SK-MEL-5 (cell line): ENCODE data around the gene PSMA6. TPM values are rescaled to one million over a fixed set of nuclear protein-coding genes. Genes with fewer than 3 reads are reported as not detected.
"Not testable (repeated sequence)": the region's sequence is repeated elsewhere in the genome, so short reads cannot be mapped to it uniquely, and the experiment has no call there.

ENCODE experiments used
- DNase-seq: peaks from one replicate; pipeline ENCODE4 v3.0.0-alpha.2; 2016; ENCODE audit warnings: low read depth, low spot score
- in situ Hi-C: cut with HindIII; loops from 2 replicates; pipeline ENCODE4 v1.10.0; 2016; ENCODE audit warnings: low sequenced_read_pairs, high pct_unique_total_duplicates, low pct_unique_long_range_greater_than_20kb
- total RNA-seq: library from RNA; depleted of rRNA; stranded (reverse); fragments of >200 nt; shearing (Covaris generic); gene quantifications from 2 replicates; pipeline ENCODE4 v1.2.3, GENCODE V29; 2014

PSMA6 gene
- total RNA-seq, 1 experiment from 2014 or later = 169 TPM

DNA sequence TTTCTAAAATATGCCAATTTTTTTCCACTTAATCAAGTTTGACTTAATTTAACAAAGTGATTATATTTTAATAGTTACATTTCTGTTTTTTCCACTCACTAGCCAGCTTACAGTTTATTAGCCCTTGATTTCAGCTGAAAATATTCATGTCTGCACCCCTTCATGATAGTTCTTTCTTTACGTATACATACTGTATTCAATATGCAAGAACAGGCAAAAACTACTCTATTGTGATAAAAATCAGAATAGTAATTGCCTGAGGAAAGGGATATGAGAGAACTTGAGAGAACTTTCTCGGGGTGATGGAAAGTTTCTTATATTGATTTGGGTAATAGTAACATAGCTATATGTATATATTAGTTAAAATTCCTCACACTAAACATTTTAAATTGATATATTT, 17.4 kb upstream of the PSMA6 start:
- in situ Hi-C loops = no loop called here

DNA sequence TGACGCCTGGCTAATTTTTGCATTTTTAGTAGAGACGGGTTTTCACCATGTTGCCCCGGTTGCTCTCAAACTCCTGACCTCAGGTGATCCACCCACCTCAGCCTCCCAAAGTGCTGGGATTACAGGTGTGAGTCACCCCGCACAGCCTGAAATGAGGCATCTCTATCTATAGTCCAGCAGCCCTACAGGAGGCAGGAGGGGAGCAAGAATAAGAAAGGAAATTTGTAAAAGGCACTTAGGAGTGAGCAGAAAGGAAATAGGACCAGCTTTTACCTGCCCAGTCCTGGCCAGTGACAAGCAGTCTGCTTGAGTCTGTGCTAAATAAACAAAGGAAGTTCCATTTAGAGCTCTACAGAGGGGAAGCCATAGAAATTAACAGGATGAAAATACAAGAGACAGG, 15.0 kb upstream of the PSMA6 start:
- DNase-seq = no peak
- in situ Hi-C loops = no loop called here

More for the DNA sequence above, 17.4 kb upstream of the PSMA6 start:
- DNase-seq = no peak

DNA sequence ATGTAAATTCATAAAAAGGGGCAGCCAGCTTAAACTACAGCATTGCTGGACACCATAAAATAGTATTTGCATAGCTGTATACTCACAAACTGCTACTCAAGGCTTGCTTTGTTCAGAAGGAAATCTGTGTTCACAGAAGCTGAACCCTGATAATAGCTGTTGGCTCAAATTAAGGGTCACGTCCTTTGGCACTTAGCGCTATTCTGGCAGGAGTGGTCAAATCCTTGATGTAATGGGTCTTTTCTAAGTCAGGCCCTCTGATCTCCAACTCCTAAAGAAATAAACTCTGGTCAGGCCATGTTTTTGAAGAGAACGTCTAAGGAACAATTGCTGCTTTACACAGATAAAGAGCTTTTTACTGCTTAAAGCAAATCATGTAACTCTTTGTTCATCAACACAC, 12.8 kb upstream of the PSMA6 start:
- DNase-seq = no peak
- in situ Hi-C loops = no loop called here

DNA sequence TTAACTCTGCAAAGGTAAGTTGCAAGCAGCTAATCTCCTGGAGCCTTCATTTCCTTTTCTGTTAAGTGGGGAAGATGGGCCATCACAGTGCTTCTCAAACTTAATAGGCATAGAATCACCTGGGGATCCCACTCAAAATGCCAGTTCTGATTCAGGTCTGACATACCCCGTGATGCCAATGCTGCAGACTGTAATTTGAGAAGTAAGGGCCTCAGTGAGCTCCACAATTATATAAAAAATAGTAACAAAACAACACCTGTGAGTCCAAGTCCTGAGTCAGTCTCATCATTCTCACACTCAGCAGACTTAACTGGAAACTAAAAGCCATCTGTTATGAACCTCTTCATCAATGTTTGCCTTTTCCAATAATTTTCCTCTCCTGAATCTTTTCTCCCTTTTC, 10.8 kb upstream of the PSMA6 start:
- in situ Hi-C loops = no loop called here
- DNase-seq = no peak

DNA sequence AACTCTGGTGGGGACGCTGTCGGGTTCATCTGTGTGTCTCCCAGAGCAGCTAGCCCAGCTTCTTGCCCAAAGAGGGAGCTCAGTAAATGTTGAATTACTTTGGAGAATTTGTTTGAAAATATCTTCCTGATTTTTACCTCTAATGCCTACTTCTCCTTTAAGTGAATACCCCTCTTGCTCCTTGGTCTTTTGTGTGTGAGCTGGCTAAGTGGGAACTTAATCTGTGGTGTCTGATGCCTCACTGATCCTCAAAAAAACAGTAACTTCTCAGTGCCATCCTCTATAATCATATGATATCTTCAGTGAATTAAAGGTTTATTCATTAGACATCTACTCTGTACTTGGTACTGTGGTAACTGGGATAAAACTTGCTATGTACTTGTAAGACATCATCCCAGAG, 7.7 kb upstream of the PSMA6 start:
- no peak for DNase-seq
- in situ Hi-C loops = no loop called here

DNA sequence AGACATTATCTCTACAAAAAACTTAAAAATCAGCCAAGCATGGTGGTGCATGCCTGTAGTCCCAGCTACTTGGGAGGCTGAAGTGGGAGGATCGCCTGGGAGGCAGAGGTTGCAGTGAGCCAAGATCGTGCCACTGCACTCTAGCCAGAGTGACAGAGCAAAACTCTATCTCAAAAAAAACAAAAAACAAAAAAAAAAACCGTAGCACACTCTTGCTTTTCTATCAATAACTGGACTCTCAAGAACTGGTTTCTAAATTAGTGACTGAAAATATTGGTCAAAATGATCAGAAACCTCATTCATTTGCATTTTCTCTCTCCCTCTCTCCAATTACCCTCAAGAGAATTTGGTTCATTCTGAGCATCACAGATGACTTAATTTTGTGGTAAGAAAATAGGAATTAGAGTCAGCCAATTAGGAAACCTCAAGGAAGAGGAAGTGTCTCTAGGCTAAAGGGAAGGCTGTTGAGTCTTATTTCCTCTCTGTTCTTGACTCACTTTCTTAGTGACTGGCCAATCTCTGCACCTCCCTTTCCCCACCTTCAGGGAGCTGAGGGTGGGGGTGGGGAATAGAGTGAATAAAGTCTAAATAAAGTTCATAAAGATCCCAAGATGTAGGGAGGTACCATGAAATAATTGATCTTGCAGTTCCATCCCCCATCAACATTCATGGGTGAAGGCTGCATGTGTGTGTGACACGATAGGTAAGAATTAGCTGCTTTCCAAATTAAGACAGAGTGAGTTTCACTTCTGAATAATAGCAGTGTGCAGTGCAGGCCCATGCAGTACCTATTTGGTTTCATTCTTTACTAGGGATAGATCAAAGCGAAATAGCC, 6.8 kb upstream of the PSMA6 start:
- in situ Hi-C loops = no loop called here

DNA sequence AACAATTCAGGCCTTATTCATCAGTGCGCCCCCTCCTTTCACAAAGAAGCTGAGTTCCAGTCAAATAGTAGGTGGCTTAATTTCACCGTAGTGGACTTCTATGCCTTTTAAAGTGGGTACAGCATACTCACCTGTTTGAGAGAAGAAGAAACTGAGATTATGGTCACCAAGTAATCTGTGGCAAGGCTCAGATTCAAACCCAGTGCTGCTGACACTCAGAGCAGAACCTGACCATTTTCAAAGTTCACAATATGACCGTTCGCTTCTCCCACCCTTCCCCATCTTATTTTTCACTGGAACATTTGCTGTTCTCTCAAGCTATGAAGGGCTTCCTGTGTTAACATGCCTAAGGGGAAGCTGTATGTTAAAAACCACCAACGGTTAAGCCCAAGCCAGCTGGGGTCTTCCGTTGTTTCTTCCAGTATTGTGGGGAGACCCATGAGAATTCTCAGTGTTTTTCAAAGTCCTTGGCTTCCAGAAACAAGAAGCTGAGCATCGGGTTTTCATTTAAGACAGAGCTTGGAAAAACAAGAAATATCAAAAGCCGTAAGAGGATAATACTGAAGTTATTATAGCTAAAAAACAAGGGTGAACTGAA, 6.1 kb upstream of the PSMA6 start:
- in situ Hi-C loops = no loop called here
- no peak for DNase-seq

More for the DNA sequence above, 6.8 kb upstream of the PSMA6 start:
- no peak for DNase-seq

DNA sequence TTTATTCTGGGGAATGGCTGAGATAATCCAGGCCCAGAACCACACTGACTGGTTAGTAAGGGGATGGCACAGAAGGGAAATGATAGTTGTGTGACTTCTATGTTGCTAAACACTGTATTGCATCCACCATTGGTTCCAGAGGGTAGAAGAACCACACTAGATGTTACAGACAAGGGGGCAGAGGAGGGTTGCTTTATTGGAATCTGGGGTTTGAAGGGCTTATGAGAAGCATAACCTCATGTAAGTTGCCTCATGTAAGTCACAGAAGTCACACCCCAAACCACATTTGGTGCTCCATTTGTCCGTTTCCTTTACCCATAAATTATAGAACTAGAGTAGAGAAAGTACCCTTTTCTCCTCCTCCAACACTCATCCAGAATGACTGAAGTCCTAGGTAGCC, 5.5 kb upstream of the PSMA6 start:
- in situ Hi-C loops = no loop called here
- no peak for DNase-seq

DNA sequence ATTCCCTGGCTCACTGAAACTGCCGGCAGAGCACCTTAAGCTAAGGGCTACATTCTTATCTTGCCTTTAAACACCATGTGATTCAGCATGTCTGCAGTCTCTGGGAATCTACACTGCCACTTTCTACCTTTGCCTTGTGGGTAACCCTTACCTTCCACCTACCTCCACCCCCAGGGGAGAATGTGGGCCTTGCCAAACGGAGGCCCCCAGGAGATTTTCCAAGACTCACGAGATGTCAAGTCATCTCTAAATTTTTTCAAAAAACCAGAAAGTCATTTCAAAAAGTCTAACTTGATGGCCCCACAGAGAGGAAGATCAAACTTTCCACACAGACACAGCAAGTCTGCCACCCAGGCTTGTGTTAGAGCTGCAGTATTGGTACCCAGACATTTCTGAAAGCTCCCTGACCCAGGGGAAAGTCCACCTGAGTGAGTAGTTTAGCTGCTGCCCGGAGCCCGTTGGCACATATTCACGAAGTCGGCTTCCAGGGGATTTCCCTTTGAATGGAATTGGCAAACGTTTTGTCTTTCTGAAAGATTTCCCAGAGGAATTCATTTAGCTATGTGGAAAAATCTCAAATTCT, 4.7 kb upstream of the PSMA6 start:
- in situ Hi-C loops = no loop called here
- no peak for DNase-seq

DNA sequence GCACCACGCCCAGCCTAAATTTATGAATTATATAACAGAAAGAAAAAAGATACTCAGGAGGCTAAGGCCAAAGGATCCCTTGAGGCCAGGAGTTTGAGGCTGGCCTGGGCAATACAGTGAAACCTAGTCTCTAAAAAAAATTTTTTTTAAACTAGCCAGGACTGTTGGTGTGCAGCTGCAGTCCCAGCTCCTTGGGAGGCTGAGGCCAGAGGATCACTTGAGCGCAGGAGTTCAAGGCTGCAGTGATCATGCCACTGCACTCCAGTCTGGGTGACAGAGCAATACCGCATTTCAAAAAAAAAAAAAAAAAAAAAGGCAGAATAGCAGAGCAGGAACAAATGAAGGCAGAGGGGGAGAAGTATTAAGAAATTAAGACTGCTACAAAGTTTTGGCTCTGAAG, 2.6 kb upstream of the PSMA6 start:
- no peak for DNase-seq
- in situ Hi-C loops = no loop called here

DNA sequence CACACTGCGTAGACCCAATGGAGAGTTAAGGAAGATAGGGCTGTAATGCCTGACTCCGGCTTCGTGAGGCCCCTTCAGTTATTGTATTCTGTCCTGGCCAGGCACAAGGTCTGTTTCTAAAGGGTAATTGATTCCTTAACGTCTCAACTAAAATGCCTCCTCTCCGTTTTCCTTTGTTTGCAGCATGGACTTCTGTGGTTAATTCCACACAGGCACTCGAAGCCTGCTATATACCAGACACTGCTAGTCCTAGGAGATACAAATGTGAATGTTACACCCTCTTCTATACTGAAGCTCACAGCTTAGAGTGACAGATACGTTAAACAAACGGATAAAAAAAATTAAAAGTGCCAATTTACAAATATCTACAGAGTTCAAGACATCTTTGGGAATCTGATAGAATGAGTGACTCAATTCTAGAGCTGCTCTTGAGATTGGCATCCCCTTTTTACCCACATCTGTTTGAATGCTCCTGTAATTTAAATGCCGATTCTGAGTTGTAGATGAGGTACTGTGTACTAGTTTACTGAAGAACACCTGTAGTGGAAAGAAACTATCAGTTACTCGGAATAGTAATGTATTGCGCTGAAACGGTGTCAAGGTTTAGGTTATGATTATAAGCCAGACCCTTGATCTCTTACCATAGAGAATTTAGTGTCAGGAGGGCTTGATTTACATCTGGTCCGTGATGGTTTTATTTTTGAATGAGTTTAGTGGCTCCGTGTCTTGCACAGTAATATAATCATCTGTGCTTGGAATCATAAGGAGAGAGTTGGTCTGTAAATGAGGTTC, 784 bp downstream of the PSMA6 start:
- no peak for DNase-seq
- in situ Hi-C loops = no loop called here

DNA sequence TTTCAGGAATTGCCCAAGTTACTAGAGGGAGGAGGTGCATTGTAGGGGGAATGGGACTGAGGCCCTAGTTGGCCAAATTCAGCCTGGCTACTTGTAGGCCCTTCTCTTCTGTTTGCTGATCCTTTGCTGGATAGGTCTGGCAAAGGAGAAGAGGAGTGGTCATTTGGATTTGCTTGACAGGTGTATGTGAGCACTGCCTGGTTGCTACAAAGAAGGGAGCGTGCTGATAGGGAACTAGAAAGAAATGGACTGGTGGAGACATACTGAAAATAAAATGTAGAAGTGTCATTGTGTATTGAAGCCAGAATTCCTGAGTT, 3.6 kb downstream of the PSMA6 start:
- in situ Hi-C loops = no loop called here
- no peak for DNase-seq

DNA sequence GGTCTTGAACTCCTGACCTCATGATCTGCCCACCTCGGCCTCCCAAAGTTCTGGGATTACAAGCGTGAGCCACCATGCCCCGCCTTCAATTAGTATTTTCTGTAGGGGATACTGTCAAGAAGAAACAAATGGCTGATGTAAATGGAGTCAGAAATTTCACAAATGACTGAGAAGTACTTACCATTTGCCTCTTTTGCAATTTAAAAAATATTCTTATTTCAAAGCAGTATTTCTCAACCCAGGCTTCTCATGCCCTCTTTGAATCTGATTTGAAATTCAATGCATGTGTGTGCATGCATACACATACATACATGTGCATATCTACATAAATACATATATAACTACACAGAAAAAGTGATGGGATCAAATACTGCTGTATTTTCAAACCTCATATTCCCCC, 4.4 kb downstream of the PSMA6 start:
- in situ Hi-C loops = no loop called here
- no peak for DNase-seq

DNA sequence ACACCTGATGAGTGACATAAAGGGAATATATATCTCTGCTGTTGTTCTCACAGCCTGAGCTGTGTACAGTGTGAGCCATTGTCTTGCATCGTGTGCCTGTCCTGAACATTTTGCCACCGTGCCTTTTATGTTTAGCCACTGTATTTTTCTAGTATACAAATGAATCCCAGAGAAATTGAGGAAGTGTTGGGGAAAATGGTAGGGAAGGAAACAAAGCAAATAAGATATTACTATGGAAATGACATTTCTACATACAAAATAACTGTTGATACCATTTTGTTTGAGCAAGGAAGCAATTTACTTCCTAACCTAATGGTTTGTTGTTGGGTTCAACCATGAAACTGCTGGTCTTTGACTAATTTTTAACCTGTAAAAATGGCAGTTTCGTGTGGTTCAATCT, 5.5 kb downstream of the PSMA6 start:
- in situ Hi-C loops = no loop called here
- no peak for DNase-seq

DNA sequence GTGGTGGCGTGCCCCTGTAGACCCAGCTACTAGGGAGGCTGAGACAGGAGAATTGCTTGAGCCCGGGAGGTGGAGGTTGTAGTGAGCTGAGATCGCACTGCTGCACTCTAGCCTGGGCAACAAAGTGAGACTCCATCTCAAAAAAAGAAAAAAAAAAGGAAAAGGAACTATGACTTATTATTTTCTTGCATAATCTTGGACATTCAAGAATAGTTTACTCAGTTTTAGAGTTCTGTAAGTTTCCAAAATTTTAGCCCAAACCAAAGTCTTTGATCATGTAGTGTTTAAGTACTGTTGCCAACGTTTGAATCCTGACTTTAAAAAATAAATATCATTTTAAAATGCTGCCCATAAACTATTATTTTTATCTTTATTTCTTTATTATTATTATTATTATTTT, 6.2 kb downstream of the PSMA6 start:
- DNase-seq = no peak
- in situ Hi-C loops = no loop called here

DNA sequence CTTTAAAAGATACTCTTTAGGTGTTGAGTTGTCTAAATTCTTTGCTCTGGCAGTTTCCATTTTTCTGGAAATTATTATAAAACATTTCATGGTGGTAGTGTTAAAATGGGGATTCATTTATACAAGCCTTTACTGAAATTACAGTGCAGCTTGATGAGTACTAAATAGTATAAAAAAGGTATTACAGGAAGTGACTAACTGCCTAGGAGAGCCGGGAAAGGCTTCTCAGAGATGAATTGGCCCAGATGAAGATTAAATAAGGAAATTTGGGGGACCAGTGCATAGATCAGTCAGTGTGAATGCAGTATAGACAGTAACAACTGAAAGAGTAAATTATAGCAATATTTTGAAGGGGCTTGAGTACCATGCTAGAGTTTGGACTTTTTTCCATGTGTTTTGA, 7.5 kb downstream of the PSMA6 start:
- in situ Hi-C loops = no loop called here
- DNase-seq = no peak

DNA sequence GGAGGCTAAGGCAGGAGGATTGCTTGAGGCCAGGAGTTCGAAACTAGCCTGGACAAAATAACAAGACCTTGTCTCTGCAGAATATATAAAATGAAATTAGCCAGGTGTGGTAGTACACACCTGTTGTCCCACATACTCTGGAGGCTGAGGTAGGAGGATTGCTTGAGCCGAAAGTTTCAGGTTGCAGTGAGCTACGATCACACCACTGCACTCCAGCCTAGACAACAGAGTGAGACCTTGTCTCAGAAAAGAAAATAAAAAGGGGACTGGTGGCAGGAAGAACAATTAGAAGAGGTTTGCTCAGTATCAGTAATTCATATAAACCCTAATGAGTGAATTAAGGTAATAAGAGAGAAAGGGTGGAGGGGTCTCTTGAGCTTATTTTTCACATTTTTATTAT, 8.0 kb downstream of the PSMA6 start:
- in situ Hi-C loops = no loop called here
- DNase-seq = no peak

DNA sequence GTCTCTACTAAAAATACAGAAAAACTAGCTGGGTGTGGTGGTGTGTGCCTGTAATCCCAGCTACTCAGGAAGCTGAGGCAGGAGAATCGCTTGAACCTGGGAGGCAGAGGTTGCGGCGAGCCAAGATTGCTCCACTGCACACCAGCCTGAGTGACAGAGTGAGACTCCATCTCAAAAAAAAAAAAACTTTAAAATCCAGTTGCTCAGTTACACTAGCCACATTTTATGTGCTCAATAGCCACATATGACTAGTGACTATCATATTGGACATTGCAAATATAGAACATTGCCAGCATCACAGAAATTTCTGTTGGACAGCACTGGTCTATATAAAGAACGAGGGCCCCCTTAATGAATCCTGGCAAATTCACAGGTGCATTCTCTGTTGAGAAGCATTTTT, 9.2 kb downstream of the PSMA6 start:
- DNase-seq, in situ Hi-C loops: not testable (repeated sequence)
